Spinal cord (tissue), 10 donors: Measurements from ENCODE around the gene BLOC1S4. TPM values are rescaled to one million over a fixed set of nuclear protein-coding genes. Genes with fewer than 3 reads are reported as not detected.
A peak's percentile ranks its signal among the peaks of the same experiment; 100 is the strongest.

ENCODE experiments used
- DNase-seq, 6 donors: peaks; one replicate each; pipeline versions ENCODE4 v3.0.0 to v3.0.0-alpha.2; 2013 to 2015; ENCODE audit warnings: low spot score in 6 of 6, low read depth in 4 of 6
- H3K27ac ChIP-seq: one replicate; pipeline ENCODE4 v1.5.1; 2013; ENCODE audit warnings: low read depth, low read length, control low read depth
- H3K27me3 ChIP-seq: one replicate; pipeline ENCODE4 v1.6.1; 2013; ENCODE audit warnings: low read length; ENCODE audit not compliant: control insufficient read depth, insufficient read depth
- H3K36me3 ChIP-seq: one replicate; pipeline ENCODE4 v1.6.1; 2013; ENCODE audit warnings: low read length; ENCODE audit not compliant: control insufficient read depth, insufficient read depth
- H3K4me1 ChIP-seq: one replicate; pipeline ENCODE4 v1.6.1; 2013; ENCODE audit warnings: low read length; ENCODE audit not compliant: control insufficient read depth, insufficient read depth
- H3K4me3 ChIP-seq: one replicate; pipeline ENCODE4 v1.5.1; 2013; ENCODE audit warnings: low read depth, low read length, control low read depth
- H3K9me3 ChIP-seq: one replicate; pipeline ENCODE4 v1.6.1; 2013; ENCODE audit warnings: low read length; ENCODE audit not compliant: control insufficient read depth, insufficient read depth
- WGBS: methylation state at CpG from one replicate; pipeline ENCODE4 v1.1.5; 2013; ENCODE audit warnings: missing lambda C conversion rate; ENCODE audit not compliant: insufficient coverage; 5-methylcytosine and 5-hydroxymethylcytosine counted together
- polyA plus RNA-seq, 2 donors: library from polyadenylated mRNA; unstranded; fragments of 120-200 nt; gene quantifications; one replicate each; pipeline ENCODE4 v1.2.1, GENCODE V29; 2013; ENCODE audit not compliant: insufficient read length in 2 of 2
- total RNA-seq, 2 donors: library from RNA; depleted of rRNA in 1 of 2; stranded (reverse); fragments of 120-200 nt in 1 of 2; fragments of >200 nt in 1 of 2; gene quantifications; one replicate each; pipeline versions ENCODE4 v1.2.3 to v1.2.4, GENCODE V29; 2013 to 2014
- donor health status: healthy.

BLOC1S4 gene
- total and polyA plus RNA-seq, 4 donors = 6.5 to 14.1 (median 11.9) TPM

DNA sequence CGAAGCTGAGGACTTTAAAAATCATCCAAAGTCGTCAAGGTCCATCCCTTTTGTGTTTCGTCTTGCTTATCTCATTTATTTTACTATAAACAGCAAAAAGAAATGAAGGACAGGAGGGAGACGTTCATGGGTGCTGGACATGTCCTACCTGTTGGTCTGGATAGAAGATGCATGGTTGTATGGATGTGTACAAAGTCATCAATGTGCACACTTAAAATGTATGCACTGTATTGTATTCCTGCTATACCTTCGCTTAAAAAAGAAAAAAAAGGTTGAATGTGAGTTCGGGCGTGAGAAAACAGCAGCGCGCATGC is 313 bp upstream of the BLOC1S4 start:
- Histone ChIP-seq H3K36me3 (peaks cover 8% of the 10 kb centered on the region), H3K9me3 (no peaks in the 10 kb centered on the region), H3K27me3 (no peaks in the 10 kb centered on the region), H3K4me3 (peak overlapping the region; percentile 75), H3K4me1 (peaks cover 18% of the 10 kb centered on the region), H3K27ac (peak overlapping the region; percentile 84)
- WGBS = 1% methylated on average over 5 of the region's 9 CpGs
- no peak for DNase-seq

- H3K4me3 ChIP-seq = peak overlapping the region; percentile 75
- H3K27ac ChIP-seq = peak overlapping the region; percentile 84
Observed at GRCh38 chr4:6716958-6717655, 1.1 kb downstream of the BLOC1S4 start.

DNA sequence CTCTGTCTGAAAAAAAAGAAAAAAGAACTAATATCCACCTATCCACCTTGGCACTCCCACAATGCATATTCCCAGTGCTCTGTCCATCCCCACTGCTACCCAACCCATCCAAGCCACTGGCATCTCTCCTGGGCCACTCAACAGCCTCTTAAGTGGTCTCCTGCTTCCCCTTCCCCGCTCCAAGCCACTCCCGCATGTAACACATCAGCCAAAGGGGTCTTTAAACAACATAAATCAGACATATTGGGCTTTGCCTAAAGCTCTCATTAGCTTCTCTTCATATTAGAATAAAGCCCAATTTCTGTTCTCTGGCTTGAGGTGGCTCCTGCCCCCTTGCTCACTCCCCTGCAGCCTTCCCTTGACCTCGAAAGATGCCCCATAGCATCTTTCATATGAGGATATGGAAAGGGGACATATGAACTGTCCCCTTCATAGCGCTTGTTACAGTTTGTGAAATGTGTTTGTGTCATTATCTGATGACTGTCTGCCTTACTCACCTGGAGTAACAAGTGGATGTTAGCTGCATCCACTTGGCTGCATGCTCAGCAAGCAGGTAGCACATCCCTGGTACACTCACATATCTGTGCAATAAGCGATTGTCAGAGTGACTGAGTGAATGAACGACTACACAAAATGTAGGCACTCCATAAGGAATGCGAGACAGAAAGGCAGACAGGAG is 3.1 kb downstream of the BLOC1S4 start:
- Histone ChIP-seq H3K27me3 (no peaks in the 10 kb centered on the region), H3K27ac (no peak overlapping the region), H3K36me3 (peaks cover 8% of the 10 kb centered on the region), H3K9me3 (no peaks in the 10 kb centered on the region), H3K4me3 (no peak overlapping the region), H3K4me1 (peaks cover 24% of the 10 kb centered on the region)
- no peak for DNase-seq
- WGBS = 78% methylated on average over 6 of the region's 7 CpGs

More at GRCh38 chr4:6716958-6717655, 1.1 kb downstream of the BLOC1S4 start:
- Histone ChIP-seq H3K4me1 (peaks cover 21% of the 10 kb centered on the region), H3K27me3 (no peaks in the 10 kb centered on the region), H3K9me3 (no peaks in the 10 kb centered on the region), H3K36me3 (peaks cover 8% of the 10 kb centered on the region)
- 23% methylated on average over 2 of the region's 7 CpGs for WGBS
- DNase-seq = no peak

DNA sequence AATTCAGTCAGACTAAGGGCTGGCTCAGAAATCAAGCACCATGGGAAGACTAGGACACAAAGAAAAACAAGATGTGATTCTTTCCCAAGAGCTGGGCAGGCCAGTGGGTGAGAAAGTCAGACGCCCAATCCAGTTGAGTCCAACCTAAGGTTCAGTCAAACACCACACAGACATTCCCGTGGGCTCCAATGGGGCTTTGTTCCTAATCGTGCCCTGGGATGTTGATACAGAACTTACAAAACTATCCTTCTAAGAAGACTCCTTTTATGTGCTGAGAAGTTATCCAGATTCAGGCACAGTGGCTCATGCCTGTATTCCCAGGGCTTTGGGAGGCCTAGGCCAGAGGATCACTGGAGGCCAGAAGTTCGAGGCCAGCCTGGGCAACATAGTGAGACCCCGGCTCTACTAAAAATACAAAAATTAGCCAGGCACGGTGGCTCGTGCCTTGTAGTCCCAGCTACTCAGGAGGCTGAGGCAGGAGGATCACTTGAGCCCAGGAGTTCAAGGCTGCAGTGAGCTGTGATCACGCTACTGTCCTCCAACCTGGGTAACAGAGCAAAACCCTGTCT is 3.7 kb downstream of the BLOC1S4 start:
- peaks cover 30% of the 10 kb centered on the region for H3K4me1 ChIP-seq
- H3K9me3 ChIP-seq = no peaks in the 10 kb centered on the region
- peaks cover 8% of the 10 kb centered on the region for H3K36me3 ChIP-seq
- DNase-seq = no peak
- no peaks in the 10 kb centered on the region for H3K27me3 ChIP-seq
- no peak overlapping the region for H3K27ac ChIP-seq
- H3K4me3 ChIP-seq = no peak overlapping the region
- WGBS = 86% methylated on average over 6 of the region's 8 CpGs

GRCh38 chr4:6720202-6720699 is 4.3 kb downstream of the BLOC1S4 start:
- peaks cover 8% of the 10 kb centered on the region for H3K36me3 ChIP-seq
- H3K4me1 ChIP-seq = peaks cover 36% of the 10 kb centered on the region
- no peaks in the 10 kb centered on the region for H3K9me3 ChIP-seq
- no peaks in the 10 kb centered on the region for H3K27me3 ChIP-seq
- H3K27ac ChIP-seq = no peak overlapping the region
- H3K4me3 ChIP-seq = no peak overlapping the region
- 7% methylated on average over 13 of the region's 14 CpGs for WGBS
- DNase-seq = peak in 4 of 6 donors; percentile 73 to 93 (median 85)

DNA sequence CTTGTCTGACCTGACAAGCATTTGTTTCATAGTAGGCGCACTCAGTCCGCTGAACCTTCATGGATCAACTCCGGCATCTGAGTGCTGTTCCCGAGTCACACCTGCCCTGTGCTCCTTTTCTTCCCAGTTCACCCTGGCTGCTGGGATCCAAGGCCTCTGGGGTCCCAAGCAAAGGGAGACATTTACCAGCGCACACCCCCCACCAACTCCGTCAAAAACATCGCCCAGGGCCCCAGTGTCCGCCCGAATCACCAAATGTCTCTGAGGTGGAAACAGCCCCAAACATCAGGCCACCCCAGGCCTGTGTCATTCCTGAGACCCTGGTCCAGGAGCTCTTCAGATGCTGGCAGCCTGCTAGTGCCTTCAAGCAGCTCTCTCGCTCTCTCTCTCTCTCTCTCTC is 5.1 kb downstream of the BLOC1S4 start:
- WGBS = 93% methylated on average over 9 of the region's 10 CpGs
- H3K27ac ChIP-seq = no peak overlapping the region

GRCh38 chr4:6722891-6723290 is 6.9 kb downstream of the BLOC1S4 start:
- peaks cover 5% of the 10 kb centered on the region for H3K36me3 ChIP-seq
- H3K27ac ChIP-seq = no peak overlapping the region
- 95% methylated on average over 12 of the region's 12 CpGs for WGBS
- DNase-seq = no peak
- H3K9me3 ChIP-seq = no peaks in the 10 kb centered on the region
- peaks cover 41% of the 10 kb centered on the region for H3K4me1 ChIP-seq
- H3K27me3 ChIP-seq = no peaks in the 10 kb centered on the region
- H3K4me3 ChIP-seq = no peak overlapping the region

More for the DNA sequence above, 5.1 kb downstream of the BLOC1S4 start:
- no peak for DNase-seq
- Histone ChIP-seq H3K27me3 (no peaks in the 10 kb centered on the region), H3K4me1 (peaks cover 37% of the 10 kb centered on the region), H3K9me3 (no peaks in the 10 kb centered on the region), H3K36me3 (peaks cover 8% of the 10 kb centered on the region), H3K4me3 (no peak overlapping the region)

DNA sequence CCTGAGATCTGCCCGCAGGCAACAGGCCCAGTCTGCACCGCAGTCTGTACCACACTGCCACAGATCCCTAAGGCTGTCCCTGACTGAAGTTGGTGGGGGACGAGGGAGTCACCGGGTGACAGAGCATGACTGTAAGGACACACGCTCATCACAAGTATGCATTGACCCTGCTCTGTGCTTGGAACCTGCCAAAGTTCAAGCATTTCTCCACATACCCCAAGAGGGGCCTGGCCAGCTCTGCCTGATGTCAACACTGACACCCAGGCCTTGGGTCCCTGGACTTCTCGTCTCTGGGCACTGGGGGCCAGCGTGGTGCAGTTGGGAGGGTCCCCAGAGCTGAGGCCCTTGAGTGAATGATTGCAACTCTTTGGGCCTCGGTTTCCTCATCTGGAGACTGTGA is 7.9 kb downstream of the BLOC1S4 start:
- Histone ChIP-seq H3K9me3 (no peaks in the 10 kb centered on the region), H3K27me3 (no peaks in the 10 kb centered on the region), H3K4me3 (no peak overlapping the region), H3K36me3 (peaks cover 2% of the 10 kb centered on the region), H3K27ac (no peak overlapping the region), H3K4me1 (peaks cover 49% of the 10 kb centered on the region)
- no peak for DNase-seq
- 92% methylated on average over 8 of the region's 8 CpGs for WGBS

DNA sequence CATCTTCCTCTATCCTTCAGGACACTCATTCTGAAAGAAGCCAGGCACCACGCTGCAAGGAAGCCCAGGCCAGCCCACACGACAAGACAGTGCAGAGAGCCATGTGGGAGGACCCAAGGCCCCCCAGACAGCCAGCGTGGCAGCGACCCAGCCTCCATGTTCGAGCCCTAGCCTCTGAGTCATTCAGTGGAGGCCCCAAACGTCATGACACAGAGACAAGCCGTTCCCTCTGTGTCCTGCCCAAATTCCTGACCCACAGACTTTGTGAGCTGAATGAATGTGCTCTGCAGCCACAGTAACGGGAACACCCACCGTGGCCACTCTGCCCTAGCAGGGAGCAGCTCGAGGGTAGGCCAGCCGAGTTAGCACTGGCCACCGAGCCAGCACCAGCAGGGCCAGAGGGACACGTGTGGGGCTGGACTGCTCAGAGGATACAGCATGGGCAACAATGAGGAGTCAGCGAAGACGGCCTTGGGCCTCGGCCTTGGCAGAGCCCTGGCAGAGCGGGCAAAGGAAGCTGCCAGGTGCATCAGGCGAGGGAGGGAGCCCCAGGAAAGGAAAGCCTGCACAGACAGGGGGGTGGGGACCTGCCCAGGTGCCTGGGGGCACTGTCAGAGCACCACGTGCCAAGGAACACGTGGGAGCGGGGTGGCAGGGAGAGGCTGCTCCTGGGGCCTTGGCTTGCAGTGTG is 8.6 kb downstream of the BLOC1S4 start:
- Histone ChIP-seq H3K9me3 (no peaks in the 10 kb centered on the region), H3K27ac (peak overlapping the region; percentile 11), H3K4me1 (peaks cover 53% of the 10 kb centered on the region), H3K27me3 (no peaks in the 10 kb centered on the region), H3K36me3 (no peaks in the 10 kb centered on the region), H3K4me3 (no peak overlapping the region)
- 44% methylated on average over 21 of the region's 21 CpGs for WGBS
- DNase-seq = peak in 1 of 6 donors; percentile 38
